Activated T-cell treated with anti-CD3 and anti-CD28 coated beads, Interleukin-2, amount 50 U/mL, for 72 hours (primary cell): ENCODE results near the gene GAGE12D. TPM values are rescaled to one million over a fixed set of nuclear protein-coding genes. Genes with fewer than 3 reads are reported as not detected.
"Not testable (repeated sequence)": the region's sequence is repeated elsewhere in the genome, so short reads cannot be mapped to it uniquely, and the experiment has no call there.

ENCODE experiments used
- ATAC-seq, 2 donors: fragments of 150-1000 bp; cut with Tn5 transposase; replicated peaks in 1 of 2; 2 replicates each; pipeline ENCODE4 v1.10.0; 2021; ENCODE audit warnings: moderate library complexity in 2 of 2, mild to moderate bottlenecking in 1 of 2
- DNase-seq, 2 donors: peaks; one replicate each; pipeline ENCODE4 v3.0.0; 2021 to 2022; ENCODE audit warnings: mixed read lengths in 1 of 2
- H3K27ac Mint-ChIP-seq: one replicate; pipeline ENCODE4 v1.8.0; 2022; ENCODE audit warnings: mild to moderate bottlenecking, moderate library complexity, mixed read lengths
- H3K27me3 Mint-ChIP-seq: one replicate; pipeline ENCODE4 v1.8.0; 2022; ENCODE audit warnings: low read depth, mixed read lengths
- H3K36me3 Mint-ChIP-seq, 2 donors: one replicate each; pipeline ENCODE4 v1.8.0; 2022; ENCODE audit warnings: mixed read lengths in 2 of 2, mild to moderate bottlenecking in 1 of 2; ENCODE audit not compliant: insufficient read depth in 2 of 2
- H3K4me1 Mint-ChIP-seq: one replicate; pipeline ENCODE4 v1.8.0; 2022; ENCODE audit warnings: low read depth, mixed read lengths
- H3K4me3 Mint-ChIP-seq, 2 donors: one replicate each; pipeline ENCODE4 v1.8.0; 2022; ENCODE audit warnings: mild to moderate bottlenecking in 2 of 2, mixed read lengths in 2 of 2, moderate library complexity in 2 of 2
- H3K9me3 Mint-ChIP-seq, 2 donors: one replicate each; pipeline ENCODE4 v1.8.0; 2022; ENCODE audit warnings: mixed read lengths in 2 of 2
- total RNA-seq, 2 donors: library from RNA; stranded (reverse); gene quantifications; one replicate each; pipeline ENCODE4 v1.2.3, GENCODE V29; 2022

GAGE12D gene, protein sequence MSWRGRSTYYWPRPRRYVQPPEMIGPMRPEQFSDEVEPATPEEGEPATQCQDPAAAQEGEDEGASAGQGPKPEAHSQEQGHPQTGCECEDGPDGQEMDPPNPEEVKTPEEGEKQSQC
- not detected for total RNA-seq

DNA sequence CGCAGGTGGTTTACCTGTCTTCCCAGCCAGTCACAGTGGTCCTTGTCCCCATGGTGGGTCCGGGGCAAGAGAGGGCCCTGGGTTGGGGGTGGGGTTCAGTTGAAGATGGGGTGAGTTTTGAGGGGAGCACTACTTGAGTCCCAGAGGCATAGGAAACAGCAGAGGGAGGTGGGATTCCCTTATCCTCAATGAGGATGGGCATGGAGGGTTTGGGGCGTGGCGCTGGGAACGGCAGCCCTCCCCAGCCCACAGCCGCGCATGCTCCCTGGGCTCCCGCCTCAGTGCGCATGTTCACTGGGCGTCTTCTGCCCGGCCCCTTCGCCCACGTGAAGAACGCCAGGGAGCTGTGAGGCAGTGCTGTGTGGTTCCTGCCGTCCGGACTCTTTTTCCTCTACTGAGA is at the start of gene GAGE12D:
TSS of gene GAGE12D (plus strand) at position 301 of the 400 bp plus-strand sequence. CDS start 1,155 bp downstream, outside the sequence.
- not testable (repeated sequence) for H3K36me3 Mint-ChIP-seq, ATAC-seq, H3K27ac Mint-ChIP-seq, H3K4me3 Mint-ChIP-seq, H3K9me3 Mint-ChIP-seq, H3K27me3 Mint-ChIP-seq, DNase-seq, H3K4me1 Mint-ChIP-seq

DNA sequence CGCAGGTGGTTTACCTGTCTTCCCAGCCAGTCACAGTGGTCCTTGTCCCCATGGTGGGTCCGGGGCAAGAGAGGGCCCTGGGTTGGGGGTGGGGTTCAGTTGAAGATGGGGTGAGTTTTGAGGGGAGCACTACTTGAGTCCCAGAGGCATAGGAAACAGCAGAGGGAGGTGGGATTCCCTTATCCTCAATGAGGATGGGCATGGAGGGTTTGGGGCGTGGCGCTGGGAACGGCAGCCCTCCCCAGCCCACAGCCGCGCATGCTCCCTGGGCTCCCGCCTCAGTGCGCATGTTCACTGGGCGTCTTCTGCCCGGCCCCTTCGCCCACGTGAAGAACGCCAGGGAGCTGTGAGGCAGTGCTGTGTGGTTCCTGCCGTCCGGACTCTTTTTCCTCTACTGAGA is 9.7 kb upstream of the GAGE12D start, which contains the start of gene GAGE12C:
TSS of gene GAGE12C (plus strand) at position 301 of the 400 bp plus-strand sequence. CDS start 1,155 bp downstream, outside the sequence.
- not testable (repeated sequence) for H3K27ac Mint-ChIP-seq, H3K4me3 Mint-ChIP-seq, H3K36me3 Mint-ChIP-seq, H3K4me1 Mint-ChIP-seq, H3K9me3 Mint-ChIP-seq, ATAC-seq, DNase-seq, H3K27me3 Mint-ChIP-seq

DNA sequence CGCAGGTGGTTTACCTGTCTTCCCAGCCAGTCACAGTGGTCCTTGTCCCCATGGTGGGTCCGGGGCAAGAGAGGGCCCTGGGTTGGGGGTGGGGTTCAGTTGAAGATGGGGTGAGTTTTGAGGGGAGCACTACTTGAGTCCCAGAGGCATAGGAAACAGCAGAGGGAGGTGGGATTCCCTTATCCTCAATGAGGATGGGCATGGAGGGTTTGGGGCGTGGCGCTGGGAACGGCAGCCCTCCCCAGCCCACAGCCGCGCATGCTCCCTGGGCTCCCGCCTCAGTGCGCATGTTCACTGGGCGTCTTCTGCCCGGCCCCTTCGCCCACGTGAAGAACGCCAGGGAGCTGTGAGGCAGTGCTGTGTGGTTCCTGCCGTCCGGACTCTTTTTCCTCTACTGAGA is 9.5 kb downstream of the GAGE12D start, which contains the start of gene GAGE12E:
TSS of gene GAGE12E (plus strand) at position 301 of the 400 bp plus-strand sequence. CDS start 1,155 bp downstream, outside the sequence.
- not testable (repeated sequence) for DNase-seq, H3K36me3 Mint-ChIP-seq, H3K4me3 Mint-ChIP-seq, H3K4me1 Mint-ChIP-seq, ATAC-seq, H3K27me3 Mint-ChIP-seq, H3K27ac Mint-ChIP-seq, H3K9me3 Mint-ChIP-seq

DNA sequence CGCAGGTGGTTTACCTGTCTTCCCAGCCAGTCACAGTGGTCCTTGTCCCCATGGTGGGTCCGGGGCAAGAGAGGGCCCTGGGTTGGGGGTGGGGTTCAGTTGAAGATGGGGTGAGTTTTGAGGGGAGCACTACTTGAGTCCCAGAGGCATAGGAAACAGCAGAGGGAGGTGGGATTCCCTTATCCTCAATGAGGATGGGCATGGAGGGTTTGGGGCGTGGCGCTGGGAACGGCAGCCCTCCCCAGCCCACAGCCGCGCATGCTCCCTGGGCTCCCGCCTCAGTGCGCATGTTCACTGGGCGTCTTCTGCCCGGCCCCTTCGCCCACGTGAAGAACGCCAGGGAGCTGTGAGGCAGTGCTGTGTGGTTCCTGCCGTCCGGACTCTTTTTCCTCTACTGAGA is 19.0 kb downstream of the GAGE12D start, which contains the start of gene GAGE12F:
TSS of gene GAGE12F (plus strand) at position 301 of the 400 bp plus-strand sequence. CDS start 1,155 bp downstream, outside the sequence.
- not testable (repeated sequence) for H3K27me3 Mint-ChIP-seq, ATAC-seq, H3K36me3 Mint-ChIP-seq, DNase-seq, H3K9me3 Mint-ChIP-seq, H3K27ac Mint-ChIP-seq, H3K4me3 Mint-ChIP-seq, H3K4me1 Mint-ChIP-seq

DNA sequence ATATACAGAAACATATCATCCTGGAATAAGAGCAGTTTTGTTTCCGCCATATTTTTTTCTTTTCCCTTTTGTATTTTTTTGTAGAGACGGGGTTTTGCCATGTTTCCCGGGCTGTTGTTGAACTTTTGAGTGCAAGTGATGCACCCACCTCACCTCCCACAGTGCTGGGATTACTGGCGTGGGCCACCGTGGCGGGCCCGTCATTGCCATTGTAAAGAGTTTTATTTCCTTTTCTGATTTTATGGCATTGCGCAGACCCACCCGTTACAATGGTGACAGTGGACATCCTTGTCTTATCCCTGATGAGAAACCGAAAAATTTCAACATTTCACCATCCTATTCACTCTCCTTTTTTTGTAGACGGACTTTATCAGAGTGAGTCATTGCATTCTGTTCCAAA is 27.2 kb downstream of the GAGE12D start:
- H3K27me3 Mint-ChIP-seq, H3K9me3 Mint-ChIP-seq, H3K27ac Mint-ChIP-seq, H3K4me1 Mint-ChIP-seq, DNase-seq, H3K36me3 Mint-ChIP-seq, H3K4me3 Mint-ChIP-seq, ATAC-seq: not testable (repeated sequence)

DNA sequence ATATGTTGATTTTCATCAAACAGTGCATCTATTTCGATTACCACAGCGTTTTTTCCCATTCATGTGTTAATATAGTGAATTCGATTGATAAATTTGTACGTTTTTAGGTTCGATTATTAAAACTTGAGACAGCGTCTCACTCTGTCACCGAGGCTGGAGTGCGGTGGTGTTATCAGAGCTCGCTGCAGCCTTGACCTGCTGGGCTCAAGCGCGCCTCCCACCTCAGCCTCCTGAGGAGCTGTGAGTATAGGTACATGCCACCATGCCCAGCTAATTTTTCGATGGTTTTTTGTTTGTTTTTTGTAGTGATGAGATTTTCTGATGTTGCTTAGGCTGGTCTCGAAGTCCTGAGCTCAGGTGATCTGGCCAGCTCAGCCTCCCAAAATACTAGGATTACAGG is 27.6 kb downstream of the GAGE12D start:
- not testable (repeated sequence) for H3K9me3 Mint-ChIP-seq, H3K27ac Mint-ChIP-seq, H3K27me3 Mint-ChIP-seq, H3K4me3 Mint-ChIP-seq, H3K36me3 Mint-ChIP-seq, ATAC-seq, H3K4me1 Mint-ChIP-seq, DNase-seq

DNA sequence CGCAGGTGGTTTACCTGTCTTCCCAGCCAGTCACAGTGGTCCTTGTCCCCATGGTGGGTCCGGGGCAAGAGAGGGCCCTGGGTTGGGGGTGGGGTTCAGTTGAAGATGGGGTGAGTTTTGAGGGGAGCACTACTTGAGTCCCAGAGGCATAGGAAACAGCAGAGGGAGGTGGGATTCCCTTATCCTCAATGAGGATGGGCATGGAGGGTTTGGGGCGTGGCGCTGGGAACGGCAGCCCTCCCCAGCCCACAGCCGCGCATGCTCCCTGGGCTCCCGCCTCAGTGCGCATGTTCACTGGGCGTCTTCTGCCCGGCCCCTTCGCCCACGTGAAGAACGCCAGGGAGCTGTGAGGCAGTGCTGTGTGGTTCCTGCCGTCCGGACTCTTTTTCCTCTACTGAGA is 28.6 kb downstream of the GAGE12D start, which contains the start of gene GAGE12G:
TSS of gene GAGE12G (plus strand) at position 301 of the 400 bp plus-strand sequence. CDS start 1,155 bp downstream, outside the sequence.
- H3K27ac Mint-ChIP-seq = not testable (repeated sequence)

DNA sequence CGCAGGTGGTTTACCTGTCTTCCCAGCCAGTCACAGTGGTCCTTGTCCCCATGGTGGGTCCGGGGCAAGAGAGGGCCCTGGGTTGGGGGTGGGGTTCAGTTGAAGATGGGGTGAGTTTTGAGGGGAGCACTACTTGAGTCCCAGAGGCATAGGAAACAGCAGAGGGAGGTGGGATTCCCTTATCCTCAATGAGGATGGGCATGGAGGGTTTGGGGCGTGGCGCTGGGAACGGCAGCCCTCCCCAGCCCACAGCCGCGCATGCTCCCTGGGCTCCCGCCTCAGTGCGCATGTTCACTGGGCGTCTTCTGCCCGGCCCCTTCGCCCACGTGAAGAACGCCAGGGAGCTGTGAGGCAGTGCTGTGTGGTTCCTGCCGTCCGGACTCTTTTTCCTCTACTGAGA is 38.1 kb downstream of the GAGE12D start, which contains the start of gene GAGE12H:
TSS of gene GAGE12H (plus strand) at position 301 of the 400 bp plus-strand sequence. CDS start 1,155 bp downstream, outside the sequence.
- DNase-seq, H3K9me3 Mint-ChIP-seq, H3K36me3 Mint-ChIP-seq, H3K27ac Mint-ChIP-seq, ATAC-seq, H3K4me1 Mint-ChIP-seq, H3K27me3 Mint-ChIP-seq, H3K4me3 Mint-ChIP-seq: not testable (repeated sequence)

More for the DNA sequence above, 28.6 kb downstream of the GAGE12D start, which contains the start of gene GAGE12G:
- not testable (repeated sequence) for H3K36me3 Mint-ChIP-seq, H3K4me3 Mint-ChIP-seq, H3K4me1 Mint-ChIP-seq, DNase-seq, H3K27me3 Mint-ChIP-seq, H3K9me3 Mint-ChIP-seq, ATAC-seq

DNA sequence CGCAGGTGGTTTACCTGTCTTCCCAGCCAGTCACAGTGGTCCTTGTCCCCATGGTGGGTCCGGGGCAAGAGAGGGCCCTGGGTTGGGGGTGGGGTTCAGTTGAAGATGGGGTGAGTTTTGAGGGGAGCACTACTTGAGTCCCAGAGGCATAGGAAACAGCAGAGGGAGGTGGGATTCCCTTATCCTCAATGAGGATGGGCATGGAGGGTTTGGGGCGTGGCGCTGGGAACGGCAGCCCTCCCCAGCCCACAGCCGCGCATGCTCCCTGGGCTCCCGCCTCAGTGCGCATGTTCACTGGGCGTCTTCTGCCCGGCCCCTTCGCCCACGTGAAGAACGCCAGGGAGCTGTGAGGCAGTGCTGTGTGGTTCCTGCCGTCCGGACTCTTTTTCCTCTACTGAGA is 47.7 kb downstream of the GAGE12D start, which contains the start of gene GAGE2A:
TSS of gene GAGE2A (plus strand) at position 301 of the 400 bp plus-strand sequence. CDS start 1,155 bp downstream, outside the sequence.
- not testable (repeated sequence) for H3K27ac Mint-ChIP-seq, DNase-seq, H3K36me3 Mint-ChIP-seq, H3K4me3 Mint-ChIP-seq, H3K9me3 Mint-ChIP-seq, ATAC-seq, H3K27me3 Mint-ChIP-seq, H3K4me1 Mint-ChIP-seq

DNA sequence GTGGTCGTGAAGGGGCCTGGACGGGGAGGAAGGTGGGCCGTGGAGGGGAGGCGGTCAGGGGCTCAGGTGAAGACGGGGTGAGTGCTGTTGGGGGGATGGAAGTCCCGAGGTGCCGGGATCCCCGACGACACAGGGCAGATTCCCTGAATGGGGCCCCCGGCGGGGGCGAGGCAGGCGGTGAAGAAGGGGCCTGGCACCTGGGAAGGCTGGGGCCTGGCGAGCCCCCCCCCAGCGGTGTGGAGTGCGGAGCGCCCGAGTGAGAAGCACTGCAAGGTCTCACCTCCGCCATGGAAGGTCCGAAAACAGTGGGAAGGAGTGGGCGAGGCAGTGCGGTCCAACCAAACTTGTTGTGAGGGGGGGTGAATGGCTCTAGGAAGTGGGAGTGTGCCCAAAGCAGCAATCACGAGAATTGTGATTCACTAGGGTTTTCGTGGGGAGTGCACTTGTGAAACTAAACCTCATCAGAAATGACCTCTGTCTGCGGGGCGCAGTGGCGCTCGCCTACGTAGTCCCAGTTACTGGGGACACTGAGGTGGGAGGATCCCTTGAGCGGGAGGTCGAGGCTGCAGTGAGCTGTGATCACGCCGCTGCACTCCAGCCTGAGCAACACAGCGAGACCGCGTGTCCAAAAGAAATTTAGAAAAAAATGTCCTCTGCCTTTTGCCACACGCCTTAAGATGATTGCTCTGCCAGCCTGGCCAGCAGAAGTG is 48.4 kb downstream of the GAGE12D start:
- not testable (repeated sequence) for H3K9me3 Mint-ChIP-seq, H3K27me3 Mint-ChIP-seq, H3K36me3 Mint-ChIP-seq, ATAC-seq, H3K4me1 Mint-ChIP-seq, H3K4me3 Mint-ChIP-seq, H3K27ac Mint-ChIP-seq
- peak; percentile 2 to 3 for DNase-seq

DNA sequence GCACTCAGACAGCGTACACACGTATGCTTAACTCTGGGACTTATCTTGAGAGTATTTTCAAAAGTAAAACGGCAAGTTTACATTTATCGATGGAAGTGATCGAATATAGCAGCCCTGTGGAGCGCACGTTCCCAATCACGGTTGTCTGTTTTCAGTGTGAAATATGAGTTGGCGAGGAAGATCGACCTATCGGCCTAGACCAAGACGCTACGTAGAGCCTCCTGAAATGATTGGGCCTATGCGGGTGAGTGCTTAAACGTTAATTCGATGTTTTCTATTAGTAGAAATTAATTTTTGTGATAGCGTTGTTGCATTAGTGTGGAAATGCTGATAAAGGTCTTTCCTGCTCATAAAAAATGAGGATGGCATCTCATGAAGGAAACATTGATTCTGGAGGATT is 49.0 kb downstream of the GAGE12D start:
- not testable (repeated sequence) for H3K4me3 Mint-ChIP-seq, H3K9me3 Mint-ChIP-seq, DNase-seq, H3K36me3 Mint-ChIP-seq, ATAC-seq, H3K4me1 Mint-ChIP-seq, H3K27ac Mint-ChIP-seq, H3K27me3 Mint-ChIP-seq
